Right lobe of liver (tissue), 6 donors: ENCODE data around the gene HSPA4. TPM values are rescaled to one million over a fixed set of nuclear protein-coding genes. Genes with fewer than 3 reads are reported as not detected.
"Not testable (repeated sequence)": the region's sequence is repeated elsewhere in the genome, so short reads cannot be mapped to it uniquely, and the experiment has no call there.

Experiments used
- ATAC-seq, 4 donors: fragments of 200-7000 bp; cut with Tn5 transposase; one replicate each; pipeline ENCODE4 v1.9.1; 2020; ENCODE audit warnings: mild to moderate bottlenecking in 4 of 4, moderate library complexity in 4 of 4
- DNase-seq, 3 donors: peaks; one replicate each; pipeline ENCODE4 v3.0.0-alpha.2; 2020
- H3K27ac ChIP-seq, 3 donors: fragments of 200-600 bp; one replicate each; pipeline ENCODE4 v1.8.0; 2022
- H3K27me3 ChIP-seq, 2 donors: fragments of 200-600 bp; one replicate each; pipeline ENCODE4 v1.8.0; 2022
- H3K36me3 ChIP-seq, 4 donors: fragments of 200-600 bp; sonication (generic) in 1 of 4; one replicate each; pipeline versions ENCODE4 v1.5.1 to v1.8.0; 2017 to 2022; ENCODE audit warnings: control low read depth in 1 of 4
- H3K4me1 ChIP-seq, 4 donors: fragments of 200-600 bp; sonication (generic) in 1 of 4; one replicate each; pipeline versions ENCODE4 v1.5.1 to v1.8.0; 2017 to 2022; ENCODE audit warnings: control low read depth in 1 of 4
- H3K4me3 ChIP-seq, 3 donors: fragments of 200-600 bp; one replicate each; pipeline ENCODE4 v1.8.0; 2022
- H3K9me3 ChIP-seq, 4 donors: fragments of 200-600 bp; sonication (generic) in 1 of 4; one replicate each; pipeline versions ENCODE4 v1.5.1 to v1.8.0; 2017 to 2022; ENCODE audit warnings: control low read depth in 1 of 4
- POLR2A ChIP-seq: fragments of 450-650 bp; IDR thresholded peaks from one replicate; pipeline ENCODE4 v1.6.1; 2017; ENCODE audit warnings: antibody characterized with exemption, mild to moderate bottlenecking
- WGBS: methylation state at CpG from one replicate; pipeline ENCODE4 v1.1.6; 2018; ENCODE audit warnings: low coverage, low lambda C conversion rate; ENCODE audit not compliant: insufficient coverage; ENCODE audit errors: missing lambda C conversion rate; 5-methylcytosine and 5-hydroxymethylcytosine counted together
- intact Hi-C, 2 donors: fragments of 100-400 bp; cut with DNase I; formaldehyde crosslinking; loops; one replicate each; pipeline versions ENCODE4 v1.11.2 to v1.14.1; 2022
- total RNA-seq, 6 experiments: library from RNA; depleted of rRNA in 2 of 6; stranded (reverse); fragments of >200 nt in 2 of 6; fragmentation: NEBNext Ultra II Directional in 3 of 6; extraction: Animal tissue kit (Norgen Biotek cat#: 25700) in 3 of 6; gene quantifications; one replicate each; pipeline versions ENCODE4 v1.1.0 to v1.2.4, GENCODE V29; 2016 to 2023
- TF ChIP-seq, protein P1 (sequence below), 4 donors: fragments of 200-600 bp in 3 of 4; fragments of 450-650 bp in 1 of 4; IDR thresholded peaks; one replicate each; pipeline versions ENCODE4 v1.5.1 to v1.8.0; 2016 to 2022; ENCODE audit warnings: antibody characterized with exemption in 4 of 4, mild to moderate bottlenecking in 2 of 4
- donor health status: DM: no; HTN: yes; CAD: no.
- donor health status: DM: no; HTN: no; CAD: no.
- donor health status: DM: no; HTN: no; CAD: no.
- donor health status: DM: no; HTN: yes; CAD: no.
- donor health status: DM: no; HTN: yes; CAD: no.

The HSPA4 gene
- total RNA-seq, 6 experiments from 2014 or later, result 30.1 to 68.6 (median 46.1) TPM

DNA sequence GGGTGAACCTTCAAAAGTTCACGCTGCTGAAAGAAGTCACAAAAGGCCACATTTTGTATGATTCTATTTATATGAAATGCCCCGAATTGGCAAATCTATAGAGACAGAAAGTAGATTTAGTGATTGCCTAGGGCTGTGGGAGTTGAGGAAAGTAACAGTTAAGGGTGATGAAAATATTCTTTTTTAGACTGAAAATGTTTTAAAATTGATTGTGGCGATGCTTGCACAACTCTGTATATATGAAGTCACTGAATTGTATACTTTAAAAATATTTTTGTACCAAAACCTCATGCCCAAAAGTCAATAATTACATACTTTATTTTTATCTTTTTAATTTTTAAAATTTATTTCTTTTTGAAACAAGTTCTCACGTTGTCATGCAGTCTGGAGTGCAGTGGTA lies 30.3 kb downstream of the HSPA4 start:
- Histone ChIP-seq H3K27ac (no peak overlapping the region), H3K9me3 (no peaks in the 10 kb centered on the region), H3K27me3 (no peaks in the 10 kb centered on the region), H3K36me3 (peaks cover 0 to 28% (median under 1%) of the 10 kb centered on the region in 4 donors), H3K4me3 (no peak overlapping the region), H3K4me1 (no peaks in the 10 kb centered on the region)
- TF ChIP-seq, protein P1, sequence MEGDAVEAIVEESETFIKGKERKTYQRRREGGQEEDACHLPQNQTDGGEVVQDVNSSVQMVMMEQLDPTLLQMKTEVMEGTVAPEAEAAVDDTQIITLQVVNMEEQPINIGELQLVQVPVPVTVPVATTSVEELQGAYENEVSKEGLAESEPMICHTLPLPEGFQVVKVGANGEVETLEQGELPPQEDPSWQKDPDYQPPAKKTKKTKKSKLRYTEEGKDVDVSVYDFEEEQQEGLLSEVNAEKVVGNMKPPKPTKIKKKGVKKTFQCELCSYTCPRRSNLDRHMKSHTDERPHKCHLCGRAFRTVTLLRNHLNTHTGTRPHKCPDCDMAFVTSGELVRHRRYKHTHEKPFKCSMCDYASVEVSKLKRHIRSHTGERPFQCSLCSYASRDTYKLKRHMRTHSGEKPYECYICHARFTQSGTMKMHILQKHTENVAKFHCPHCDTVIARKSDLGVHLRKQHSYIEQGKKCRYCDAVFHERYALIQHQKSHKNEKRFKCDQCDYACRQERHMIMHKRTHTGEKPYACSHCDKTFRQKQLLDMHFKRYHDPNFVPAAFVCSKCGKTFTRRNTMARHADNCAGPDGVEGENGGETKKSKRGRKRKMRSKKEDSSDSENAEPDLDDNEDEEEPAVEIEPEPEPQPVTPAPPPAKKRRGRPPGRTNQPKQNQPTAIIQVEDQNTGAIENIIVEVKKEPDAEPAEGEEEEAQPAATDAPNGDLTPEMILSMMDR (IDR thresholded peaks at IDR 0.05), result no peak
- TF ChIP-seq POLR2A, result no peak
- DNase-seq, result no peak
- ATAC-seq, result no peak
- intact Hi-C loops, result no loop called here
- 95% methylated on average over 4 of the region's 4 CpGs for WGBS

DNA sequence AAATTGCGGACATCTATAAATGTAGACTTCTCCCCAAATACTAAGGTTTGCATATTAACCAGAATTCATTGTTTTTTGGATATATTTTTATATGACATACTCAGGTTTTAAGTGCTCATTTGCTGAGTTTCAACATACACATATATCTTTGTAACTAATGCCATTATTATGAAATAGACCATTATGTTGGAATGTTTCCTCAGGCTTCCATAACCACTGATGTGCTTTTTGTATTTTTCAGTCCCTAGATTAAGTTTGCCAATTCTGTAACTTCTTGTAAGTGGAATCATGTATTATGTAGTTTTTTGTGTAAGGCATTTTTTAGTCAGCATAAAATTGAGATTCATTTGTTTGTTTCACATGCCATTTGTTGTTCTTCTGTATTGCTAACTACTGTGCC lies 32.1 kb downstream of the HSPA4 start:
- Histone ChIP-seq H3K36me3 (peaks cover 0 to 41% (median 9%) of the 10 kb centered on the region in 4 donors), H3K4me1 (no peaks in the 10 kb centered on the region), H3K27me3 (no peaks in the 10 kb centered on the region), H3K27ac (no peak overlapping the region), H3K9me3 (no peaks in the 10 kb centered on the region), H3K4me3 (no peak overlapping the region)
- ATAC-seq (no peak), DNase-seq (no peak)
- 100% methylated on average over 1 of the region's 1 CpG for WGBS
- no peak for TF ChIP-seq POLR2A
- TF ChIP-seq, protein P1 (IDR thresholded peaks at IDR 0.05), result no peak
- intact Hi-C loops, result no loop called here

GRCh38 chr5:133085171-133085570 lies 33.4 kb downstream of the HSPA4 start:
- intact Hi-C loops, result not testable (repeated sequence)

DNA sequence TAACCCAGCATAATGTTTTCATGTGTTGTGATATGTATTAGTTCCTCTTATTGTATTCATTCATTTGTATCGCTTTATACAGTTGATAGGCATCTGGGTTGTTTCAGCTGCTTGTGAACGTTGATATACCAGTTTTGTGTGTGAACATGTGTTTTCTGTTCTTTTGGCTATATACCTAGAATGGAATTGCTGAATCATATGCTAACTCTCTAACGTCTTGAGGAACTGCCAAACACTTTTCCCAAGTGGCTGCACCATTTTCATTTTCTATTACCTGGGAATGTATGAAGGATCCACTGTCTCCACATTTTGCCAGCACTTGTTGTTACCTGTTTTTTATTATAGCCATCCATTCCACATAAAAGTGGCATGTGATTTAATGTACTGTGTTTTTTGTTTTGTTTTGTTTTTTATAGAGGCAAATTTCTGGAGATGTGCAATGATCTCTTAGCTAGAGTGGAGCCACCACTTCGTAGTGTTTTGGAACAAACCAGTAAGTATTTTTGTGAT lies 34.6 kb downstream of the HSPA4 start:
- DNase-seq (no peak), ATAC-seq (no peak)
- H3K4me3 ChIP-seq, result no peak overlapping the region
- WGBS, result 76% methylated on average over 4 of the region's 4 CpGs
- H3K9me3 ChIP-seq, result no peaks in the 10 kb centered on the region
- no peaks in the 10 kb centered on the region for H3K4me1 ChIP-seq
- TF ChIP-seq POLR2A, result no peak
- TF ChIP-seq, protein P1 (IDR thresholded peaks at IDR 0.05), result no peak
- H3K27me3 ChIP-seq, result no peaks in the 10 kb centered on the region
- H3K27ac ChIP-seq, result no peak overlapping the region
- intact Hi-C loops, result no loop called here
- H3K36me3 ChIP-seq, result peaks cover 0 to 54% (median 17%) of the 10 kb centered on the region in 4 donors

More at GRCh38 chr5:133085171-133085570, 33.4 kb downstream of the HSPA4 start:
- not testable (repeated sequence) for DNase-seq, H3K27me3 ChIP-seq, H3K4me3 ChIP-seq, H3K9me3 ChIP-seq, H3K27ac ChIP-seq, ATAC-seq, H3K4me1 ChIP-seq
- WGBS, result 81% methylated on average over 4 of the region's 6 CpGs
- H3K36me3 ChIP-seq, result peaks cover 0 to 52% (median 14%) of the 10 kb centered on the region in 4 donors

DNA sequence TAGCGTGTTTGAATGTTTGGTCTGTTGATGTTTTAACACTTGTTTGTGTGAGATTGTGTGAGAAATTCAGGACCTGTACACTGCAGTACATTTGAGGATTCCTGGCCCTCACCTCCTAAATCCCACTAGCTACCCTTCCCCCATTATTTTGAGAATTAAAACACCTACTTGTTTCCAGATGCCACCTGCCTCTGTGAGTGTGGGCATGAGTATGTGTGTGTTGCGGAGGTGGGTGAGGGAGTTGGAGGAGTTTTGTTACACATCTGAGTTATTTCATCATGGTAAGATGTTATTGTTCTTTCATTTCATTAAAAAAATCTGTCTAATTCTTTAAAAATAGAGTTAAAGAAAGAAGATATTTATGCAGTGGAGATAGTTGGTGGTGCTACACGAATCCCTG lies 36.3 kb downstream of the HSPA4 start:
- ATAC-seq (no peak), DNase-seq (no peak)
- intact Hi-C loops, result no loop called here
- WGBS, result 92% methylated on average over 3 of the region's 3 CpGs
- Histone ChIP-seq H3K9me3 (no peaks in the 10 kb centered on the region), H3K27me3 (no peaks in the 10 kb centered on the region), H3K4me3 (no peak overlapping the region), H3K36me3 (peaks cover 0 to 60% (median 25%) of the 10 kb centered on the region in 4 donors), H3K4me1 (no peaks in the 10 kb centered on the region), H3K27ac (no peak overlapping the region)
- TF ChIP-seq, protein P1 (IDR thresholded peaks at IDR 0.05), result no peak
- TF ChIP-seq POLR2A, result no peak
